HG03066 (cell line): ENCODE data around the gene NUMBL.
"Not testable (repeated sequence)": the region's sequence is repeated elsewhere in the genome, so short reads cannot be mapped to it uniquely, and the experiment has no call there.

Source experiments
- ATAC-seq: cut with Tn5 transposase; IDR thresholded peaks from one replicate; pipeline ENCODE4 v1.9.1; 2021; ENCODE audit warnings: low read depth; ENCODE audit not compliant: unreplicated experiment

Gene NUMBL

DNA sequence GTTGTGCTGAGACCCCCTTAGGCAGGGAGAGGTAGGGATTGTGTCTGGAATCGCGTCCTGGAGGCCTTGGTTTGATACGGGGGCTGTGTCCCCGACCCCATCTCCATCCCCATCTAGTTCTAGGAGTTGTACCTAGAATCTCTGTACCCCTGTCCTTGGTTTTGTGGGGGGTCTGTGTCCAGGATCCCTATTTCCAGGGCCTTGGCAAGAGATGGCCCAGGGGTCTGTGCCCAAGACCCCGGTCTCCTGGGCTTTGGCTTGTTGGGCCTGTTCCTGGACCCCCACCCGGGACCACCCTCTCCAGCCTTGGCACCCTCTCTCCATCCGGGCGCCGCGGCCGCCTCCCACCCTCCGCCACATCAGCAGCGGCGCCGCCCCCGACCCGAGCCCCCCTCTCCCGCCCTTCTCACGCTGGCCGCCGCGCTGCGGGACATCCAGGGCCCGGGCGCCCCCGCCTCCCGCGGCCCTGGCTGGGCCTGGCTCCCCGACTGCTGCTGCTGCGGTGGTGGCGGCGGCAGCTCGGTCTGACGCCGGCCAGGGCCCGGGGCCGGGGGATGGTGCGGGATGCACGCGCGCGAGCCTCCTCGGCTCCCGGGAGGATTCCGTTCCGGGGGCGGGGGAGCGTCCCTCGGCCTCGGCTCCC is at the start of gene NUMBL:
NUMBL (minus strand) TSS at position 602 of the 643 bp plus-strand sequence; CDS start at position 434, 168 bp downstream.
- no peak for ATAC-seq

DNA sequence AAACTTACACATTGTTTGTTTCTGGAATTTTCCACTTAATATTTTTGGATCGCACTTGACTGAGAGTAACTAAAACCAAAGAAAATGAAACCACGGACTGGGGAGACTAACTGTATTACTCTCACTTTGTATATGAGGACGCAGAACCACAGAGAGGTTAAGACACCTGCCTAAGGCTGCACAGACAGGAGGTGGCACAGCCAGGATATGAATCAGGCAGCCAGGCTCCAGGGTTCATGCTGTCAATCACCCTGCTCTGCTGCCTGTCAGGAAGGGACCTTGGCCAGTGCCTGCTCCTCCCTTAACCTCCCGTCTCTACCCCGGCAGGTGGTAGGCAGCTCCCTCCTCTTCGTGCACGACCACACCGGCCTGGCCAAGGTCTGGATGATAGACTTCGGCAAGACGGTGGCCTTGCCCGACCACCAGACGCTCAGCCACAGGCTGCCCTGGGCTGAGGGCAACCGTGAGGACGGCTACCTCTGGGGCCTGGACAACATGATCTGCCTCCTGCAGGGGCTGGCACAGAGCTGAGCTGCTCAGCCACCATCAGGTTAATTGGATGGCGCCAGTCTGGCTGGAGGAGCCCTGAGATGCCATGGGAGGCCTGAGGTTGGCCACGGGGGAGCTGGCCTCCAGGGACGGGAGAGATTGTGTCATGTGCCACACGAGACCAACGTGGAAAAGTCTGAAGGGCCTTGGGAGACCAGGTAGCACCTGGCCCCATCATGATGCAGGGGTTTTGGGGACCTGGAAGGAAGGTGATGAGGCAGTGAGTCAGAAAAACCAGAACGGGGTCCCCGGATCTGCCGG is 48.8 kb upstream of the NUMBL start:
- ATAC-seq: no peak

DNA sequence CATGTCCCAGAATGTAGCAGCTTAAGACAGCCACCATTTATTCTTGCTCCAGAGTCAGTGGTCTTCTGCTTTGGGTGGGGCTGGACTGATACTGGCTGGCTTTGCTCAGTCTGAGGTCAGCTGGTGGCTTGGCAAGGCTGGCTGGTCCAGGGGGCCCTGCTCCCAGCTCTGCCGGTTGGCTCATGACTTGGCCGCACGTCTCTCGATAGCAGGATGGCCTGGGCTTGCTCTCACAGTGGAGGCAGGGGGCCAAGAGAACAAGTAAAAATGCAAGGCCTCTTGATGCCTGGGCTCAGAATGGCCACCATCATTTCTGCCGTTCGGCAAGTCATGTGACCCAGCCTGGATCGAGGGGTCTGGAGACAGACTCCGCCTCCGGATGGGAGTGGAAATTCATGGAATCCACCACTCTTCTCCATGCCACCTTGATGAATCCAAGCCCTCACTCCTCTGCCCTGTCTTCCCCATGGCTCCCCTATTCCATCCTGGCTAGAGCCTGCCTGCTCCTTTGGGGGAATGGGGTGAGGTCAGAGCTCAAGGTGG is 46.7 kb upstream of the NUMBL start:
- no peak for ATAC-seq

DNA sequence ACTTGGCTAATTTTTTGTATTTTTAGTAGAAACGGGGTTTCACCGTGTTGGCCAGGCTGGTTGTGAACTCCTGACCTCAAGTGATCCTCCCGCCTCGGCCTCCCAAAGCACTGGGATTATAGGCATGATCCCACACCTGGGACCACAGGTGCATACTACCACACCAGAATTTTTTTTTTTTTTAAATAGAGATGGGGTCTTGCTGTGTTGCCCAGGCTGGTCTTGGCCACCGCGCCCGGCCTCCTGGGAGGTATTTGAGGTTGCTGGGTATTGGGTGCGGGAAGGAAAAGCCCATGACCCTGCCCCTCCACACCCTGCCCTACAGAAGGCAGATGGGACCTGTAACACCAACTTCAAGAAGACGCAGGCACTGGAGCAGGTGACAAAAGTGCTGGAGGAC is 46.2 kb upstream of the NUMBL start:
- ATAC-seq: no peak

DNA sequence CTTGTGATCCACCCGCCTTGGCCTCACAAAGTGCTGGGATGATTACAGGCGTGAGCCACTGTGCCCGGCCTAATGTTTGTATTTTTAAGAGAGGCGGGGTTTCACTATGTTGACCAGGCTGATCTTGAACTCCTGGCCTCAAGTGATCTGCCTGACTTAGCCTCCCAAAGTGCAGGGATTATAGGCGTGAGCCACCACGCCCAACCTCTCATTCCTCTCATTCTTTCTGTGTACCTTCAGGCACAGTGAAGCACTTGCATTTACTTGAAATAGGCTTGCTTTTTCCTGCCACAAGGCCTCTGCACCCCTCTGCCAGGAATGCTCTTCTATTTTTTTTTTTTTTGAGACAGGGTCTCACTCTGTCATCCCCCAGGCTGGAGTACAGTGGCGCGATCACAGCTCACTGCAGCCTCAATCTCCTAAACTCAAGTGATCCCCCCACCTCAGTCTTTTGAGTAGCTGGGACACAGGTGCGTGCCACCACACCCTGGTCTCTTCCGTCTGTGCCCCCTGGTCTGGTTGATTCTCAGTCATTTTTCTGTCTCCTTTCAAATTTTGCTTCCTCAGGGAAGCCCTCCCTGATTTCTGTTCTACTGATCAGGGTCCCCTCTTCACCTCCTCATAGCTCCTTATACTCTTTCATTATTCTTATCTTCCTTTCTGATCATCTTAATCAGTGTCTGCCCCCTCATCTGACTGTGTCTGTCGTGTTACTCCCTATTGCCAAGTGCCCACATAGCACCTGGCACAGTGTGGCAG is 44.7 kb upstream of the NUMBL start:
- no peak for ATAC-seq

DNA sequence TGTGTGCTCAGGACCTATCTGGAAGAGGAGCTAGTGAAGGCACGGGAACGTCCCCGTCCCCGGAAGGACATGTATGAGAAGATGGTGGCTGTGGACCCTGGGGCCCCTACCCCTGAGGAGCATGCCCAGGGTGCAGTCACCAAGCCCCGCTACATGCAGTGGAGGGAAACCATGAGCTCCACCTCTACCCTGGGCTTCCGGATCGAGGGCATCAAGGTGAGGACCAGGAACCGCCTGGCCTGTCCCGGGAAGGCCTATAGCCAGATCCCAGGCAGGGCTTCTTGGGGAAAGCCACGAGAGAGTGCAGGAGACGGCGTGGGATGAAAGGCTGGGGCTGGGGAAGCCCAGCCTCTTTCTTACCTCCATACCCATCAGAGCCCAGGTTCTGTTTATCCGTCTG is 42.7 kb upstream of the NUMBL start:
- ATAC-seq: no peak

DNA sequence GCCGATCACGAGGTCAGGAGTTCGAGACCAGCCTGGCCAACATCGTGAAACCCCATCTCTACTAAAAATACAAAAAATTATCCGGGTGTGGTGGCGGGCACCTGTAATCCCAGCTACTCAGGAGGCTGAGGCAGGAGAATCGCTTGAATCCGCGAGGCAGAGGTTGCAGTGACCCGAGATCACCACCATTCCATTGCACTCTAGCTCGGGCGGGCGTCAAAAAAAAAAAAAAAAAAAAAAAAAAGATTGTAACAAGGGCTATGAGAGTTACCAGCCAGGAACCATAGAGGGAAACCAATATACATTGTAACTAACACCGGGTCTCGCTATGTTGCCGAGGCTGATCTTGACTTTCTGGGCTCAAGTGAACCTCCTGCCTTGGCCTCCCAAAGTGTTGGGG is 41.9 kb upstream of the NUMBL start:
- not testable (repeated sequence) for ATAC-seq

DNA sequence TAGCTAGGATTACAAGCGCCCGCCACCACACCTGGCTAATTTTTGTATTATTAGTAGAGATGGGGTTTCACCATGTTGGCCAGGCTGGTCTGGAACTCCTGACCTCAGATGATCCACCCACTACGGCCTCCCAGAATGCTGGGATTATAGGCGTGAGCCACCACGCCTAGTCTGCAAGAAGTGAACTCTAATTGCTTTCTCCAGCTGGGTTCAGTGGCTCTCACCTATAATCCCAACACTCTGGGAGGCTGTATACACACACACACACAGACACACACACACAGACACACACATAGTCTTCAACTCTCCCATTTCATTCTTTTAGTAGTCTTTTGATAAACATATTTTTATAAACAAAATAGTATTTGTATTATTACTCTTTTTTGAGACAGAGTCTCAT is 39.6 kb upstream of the NUMBL start:
- ATAC-seq: not testable (repeated sequence)

DNA sequence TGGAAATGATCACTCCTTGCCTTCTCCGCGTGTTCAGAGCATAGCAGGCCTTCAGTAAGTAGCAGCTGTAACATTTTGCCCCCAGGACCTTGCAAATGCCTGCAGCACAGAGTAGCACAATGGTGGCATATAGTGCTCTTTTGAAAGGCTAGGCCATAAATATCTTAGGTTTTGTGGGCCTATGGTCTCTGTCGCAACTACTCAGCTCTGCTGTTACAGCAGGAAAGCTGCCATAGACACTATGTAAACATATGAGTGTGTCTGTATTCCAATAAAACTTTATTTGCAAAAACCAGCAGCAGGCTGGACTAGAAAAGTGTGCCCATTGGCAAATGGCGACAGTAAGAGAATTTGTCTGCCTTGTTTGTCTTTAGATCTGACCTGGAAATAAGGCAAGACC is 35.8 kb upstream of the NUMBL start:
- ATAC-seq: no peak

DNA sequence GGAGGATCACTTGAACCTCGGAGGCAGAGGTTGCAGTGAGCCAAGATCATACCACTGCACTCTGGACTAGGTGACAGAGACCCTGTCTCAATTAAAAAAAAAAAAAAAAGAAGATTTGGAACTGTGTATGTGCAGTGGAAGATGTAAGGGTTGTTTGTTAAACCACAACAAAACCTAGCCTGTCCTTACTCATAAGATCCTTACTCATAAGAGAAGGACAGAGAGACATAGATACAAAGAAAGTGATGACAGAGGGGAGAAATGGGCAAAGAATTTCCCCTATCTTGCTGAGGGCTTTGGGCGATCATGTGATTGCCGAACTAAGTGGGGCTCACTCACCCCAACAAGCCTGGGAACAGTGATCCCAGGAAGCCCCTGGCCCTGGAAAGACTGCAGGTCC is 34.4 kb upstream of the NUMBL start:
- ATAC-seq: no peak

DNA sequence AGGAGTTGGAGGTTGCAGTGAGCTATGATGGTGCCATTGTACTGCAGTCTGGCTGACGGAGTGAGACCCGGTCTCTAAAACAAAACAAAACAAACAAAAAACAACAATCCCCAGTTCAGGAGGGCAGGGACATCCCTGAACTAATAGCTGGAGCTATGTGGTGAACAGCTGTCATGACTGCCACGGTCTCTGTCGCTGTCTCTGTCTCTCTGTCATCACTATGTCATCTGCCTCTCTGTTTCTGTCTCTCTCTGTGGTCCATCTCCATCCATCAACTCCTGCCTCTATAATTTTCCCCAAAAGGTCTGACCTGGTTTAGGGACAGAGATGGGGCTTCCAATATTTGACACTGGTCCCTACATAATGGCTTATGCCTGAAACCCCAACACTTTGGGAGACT is 33.9 kb upstream of the NUMBL start:
- ATAC-seq: no peak

DNA sequence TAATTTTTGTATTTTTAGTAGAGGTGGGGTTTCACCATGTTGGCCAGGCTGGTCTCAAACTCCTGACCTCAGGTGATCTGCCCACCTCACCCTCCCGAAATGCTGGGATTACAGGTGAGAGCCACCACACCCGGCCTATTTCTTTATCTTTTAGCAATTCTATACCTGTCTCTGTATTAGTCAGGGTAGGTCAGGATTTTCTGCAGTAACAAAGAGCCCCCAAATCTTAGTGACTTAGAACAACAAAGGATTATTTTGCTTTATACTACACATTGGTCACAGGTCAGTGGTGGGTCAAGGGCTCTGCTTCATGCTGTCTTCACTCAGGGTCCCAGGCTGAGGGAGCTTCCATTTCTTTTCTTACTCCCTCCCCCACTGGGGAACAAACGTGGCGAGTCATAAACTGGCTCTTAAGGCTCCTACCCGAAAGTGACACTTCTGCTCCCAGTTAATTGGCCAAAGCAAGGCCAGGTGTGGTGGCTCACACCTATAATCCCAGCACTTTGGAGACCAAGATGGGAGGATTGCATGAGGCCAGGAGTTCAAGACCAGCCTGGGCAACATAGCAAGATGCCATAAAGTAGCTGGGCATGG is 33.3 kb upstream of the NUMBL start:
- ATAC-seq: no peak

DNA sequence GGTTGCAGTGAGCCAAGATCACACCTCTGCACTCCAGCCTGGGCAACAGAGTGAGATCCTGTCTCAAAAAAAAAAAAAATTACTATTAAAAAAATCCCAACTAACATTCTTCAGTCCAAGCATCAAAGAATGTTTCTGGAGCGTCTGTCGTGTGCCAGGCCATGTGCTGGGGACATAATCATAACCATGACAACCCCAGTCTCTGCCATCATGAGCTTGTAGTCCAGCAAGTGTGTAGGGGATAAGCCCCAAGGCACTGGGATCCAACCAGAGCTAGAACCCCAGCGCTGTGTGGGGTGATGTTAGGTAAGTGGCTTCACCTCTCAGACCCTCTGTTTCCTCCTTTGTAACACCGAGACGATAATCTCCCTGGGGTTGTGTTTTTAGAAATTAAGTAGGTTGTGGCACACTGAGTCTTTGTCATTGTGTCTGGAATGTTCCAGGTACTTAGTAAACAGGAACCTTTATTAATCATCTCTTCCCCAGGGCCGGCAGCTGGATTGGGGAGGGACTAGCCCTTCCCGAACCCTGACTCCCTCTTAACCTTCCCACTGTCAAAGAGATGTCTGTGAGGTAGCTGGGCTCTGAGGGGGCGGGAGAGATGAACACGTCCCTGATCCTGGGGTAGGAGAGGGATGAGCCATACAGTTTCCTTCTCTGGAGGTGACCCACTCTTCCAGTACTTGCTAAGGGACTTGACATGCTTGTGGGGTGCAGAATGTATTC is 31.6 kb upstream of the NUMBL start:
- no peak for ATAC-seq

DNA sequence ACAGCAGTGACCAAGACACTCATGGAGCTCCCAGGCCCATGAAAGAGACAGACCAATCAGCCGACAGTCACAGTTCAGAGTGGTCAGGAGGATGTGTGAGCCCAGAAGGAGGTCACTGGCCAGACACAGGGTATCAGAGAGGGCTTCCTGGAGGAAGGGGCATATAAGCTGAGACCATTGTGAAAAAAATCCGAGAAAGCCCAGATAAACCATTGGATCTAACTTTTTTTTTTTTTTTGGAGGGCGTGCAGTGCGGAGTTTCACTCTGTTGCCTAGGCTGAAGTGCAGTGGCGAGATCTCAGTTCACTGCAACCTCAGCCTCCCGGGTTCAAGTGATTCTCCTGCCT is 30.7 kb upstream of the NUMBL start:
- no peak for ATAC-seq

DNA sequence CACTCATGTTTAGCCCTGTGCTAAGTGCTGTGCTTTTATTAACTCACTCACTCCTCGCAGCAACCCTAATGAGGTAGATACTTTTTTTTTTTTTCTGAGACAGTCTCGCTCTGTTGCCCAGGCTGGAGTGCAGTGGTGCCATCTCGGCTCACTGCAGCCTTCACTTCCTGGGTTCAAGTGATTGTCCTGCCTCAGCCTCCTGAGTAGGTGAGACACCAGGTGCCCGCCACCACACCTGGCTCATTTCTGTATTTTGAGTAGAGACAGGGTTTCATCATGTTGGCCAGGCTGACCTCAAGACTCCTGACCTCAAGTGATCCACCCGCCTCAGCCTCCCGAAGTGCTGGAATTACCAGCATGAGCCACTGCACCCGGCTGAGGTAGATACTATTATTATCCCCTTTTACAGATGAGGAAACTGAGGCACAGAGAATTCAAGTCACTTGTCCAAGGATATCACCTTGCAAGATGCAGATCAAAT is 29.0 kb upstream of the NUMBL start:
- ATAC-seq: no peak

DNA sequence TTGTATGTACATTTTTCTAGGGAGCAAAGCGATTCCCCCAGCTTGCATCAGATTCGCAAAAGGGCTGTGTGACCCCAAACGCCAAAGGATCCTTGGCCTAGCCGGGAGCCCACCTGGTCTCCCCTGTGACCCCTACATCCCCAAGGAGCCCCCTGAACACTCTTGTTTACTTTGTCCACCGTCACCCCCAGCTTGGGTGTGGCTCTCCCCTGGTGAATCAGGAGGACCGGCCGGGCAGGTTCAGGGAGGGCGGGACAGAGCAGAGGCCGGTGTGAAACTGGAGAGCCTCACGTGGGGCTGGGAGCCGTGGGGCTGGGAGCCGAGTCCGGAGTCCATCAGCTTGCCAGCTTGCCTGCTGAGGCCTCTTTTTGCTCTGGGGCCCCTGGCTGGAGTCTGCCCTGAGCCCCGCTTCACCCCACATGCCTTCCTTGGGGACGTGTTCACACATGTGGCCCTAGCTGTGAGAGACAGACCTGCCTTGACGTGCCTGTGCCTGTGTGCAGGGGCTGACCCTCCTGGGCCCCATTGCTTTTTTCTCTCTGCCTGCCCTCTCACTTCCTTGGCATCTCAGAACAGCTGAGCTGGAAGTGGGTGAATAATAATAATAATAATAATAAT is 28.4 kb upstream of the NUMBL start:
- no peak for ATAC-seq

DNA sequence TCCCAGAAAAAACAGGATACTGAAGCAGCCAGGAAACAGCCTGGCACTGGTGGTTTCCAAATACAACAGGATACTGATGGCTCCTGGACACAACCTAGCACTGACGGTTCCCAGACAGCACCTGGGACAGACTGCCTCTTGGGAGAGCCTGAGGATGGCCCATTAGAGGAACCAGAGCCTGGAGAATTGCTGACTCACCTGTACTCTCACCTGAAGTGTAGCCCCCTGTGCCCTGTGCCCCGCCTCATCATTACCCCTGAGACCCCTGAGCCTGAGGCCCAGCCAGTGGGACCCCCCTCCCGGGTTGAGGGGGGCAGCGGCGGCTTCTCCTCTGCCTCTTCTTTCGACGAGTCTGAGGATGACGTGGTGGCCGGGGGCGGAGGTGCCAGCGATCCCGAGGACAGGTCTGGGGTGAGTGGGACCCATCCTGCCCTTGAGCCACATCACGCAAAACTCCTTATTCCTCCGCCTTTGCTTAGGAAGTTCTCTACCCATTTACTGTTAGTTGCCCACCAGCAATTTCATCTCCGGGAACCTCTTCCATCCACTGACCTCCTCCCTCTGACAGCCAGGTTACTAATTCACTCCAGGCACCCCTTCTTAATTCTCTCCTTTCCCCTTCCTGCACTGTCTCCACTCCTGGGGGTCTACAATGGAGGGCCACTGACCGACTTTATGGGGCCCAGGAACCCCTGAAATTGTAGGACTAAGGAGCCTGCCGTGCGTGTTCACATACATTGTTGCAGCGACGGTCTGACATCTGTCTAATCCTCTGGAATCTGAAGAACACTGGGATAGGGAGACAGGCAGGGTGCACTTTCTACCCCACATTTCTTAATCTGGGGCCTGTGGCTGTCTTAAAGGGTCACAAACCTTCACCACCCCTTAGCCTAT is 27.7 kb upstream of the NUMBL start:
- ATAC-seq: no peak

DNA sequence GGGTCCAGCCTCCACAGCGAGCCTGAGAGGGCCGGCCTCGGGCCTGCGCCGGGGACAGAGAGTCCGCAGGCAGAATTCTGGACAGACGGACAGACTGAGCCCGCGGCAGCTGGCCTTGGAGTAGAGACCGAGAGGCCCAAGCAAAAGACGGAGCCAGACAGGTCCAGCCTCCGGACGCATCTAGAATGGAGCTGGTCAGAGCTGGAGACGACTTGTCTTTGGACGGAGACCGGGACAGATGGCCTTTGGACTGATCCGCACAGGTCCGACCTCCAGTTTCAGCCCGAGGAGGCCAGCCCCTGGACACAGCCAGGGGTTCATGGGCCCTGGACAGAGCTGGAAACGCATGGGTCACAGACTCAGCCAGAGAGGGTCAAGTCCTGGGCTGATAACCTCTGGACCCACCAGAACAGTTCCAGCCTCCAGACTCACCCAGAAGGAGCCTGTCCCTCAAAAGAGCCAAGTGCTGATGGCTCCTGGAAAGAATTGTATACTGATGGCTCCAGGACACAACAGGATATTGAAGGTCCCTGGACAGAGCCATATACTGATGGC is 27.0 kb upstream of the NUMBL start:
- peak; percentile 1 for ATAC-seq
